ENCODE results near the gene ASGR1. TPM values are rescaled to one million over a fixed set of nuclear protein-coding genes. Genes with fewer than 3 reads are reported as not detected.
"Not testable (repeated sequence)": the region's sequence is repeated elsewhere in the genome, so short reads cannot be mapped to it uniquely, and the experiment has no call there.

ASGR1 gene
- total RNA-seq, 2 donors from 2014 or later = 6.8 to 14.2 TPM

GRCh38 chr17:7167832-7168231, 11.3 kb downstream of the ASGR1 start:
- H3K4me3 Mint-ChIP-seq = no peak overlapping the region
- no peaks in the 10 kb centered on the region for H3K4me1 ChIP-seq (ENCODE audit: control insufficient read depth, insufficient read depth, low read length)
- H3K4me1 Mint-ChIP-seq = no peaks in the 10 kb centered on the region
- no peaks in the 10 kb centered on the region for H3K36me3 ChIP-seq (ENCODE audit: control insufficient read depth, insufficient read depth, low read length)
- no peak overlapping the region for H3K27ac Mint-ChIP-seq
- H3K4me3 ChIP-seq (ENCODE audit: low read length) = no peak overlapping the region
- H3K27me3 Mint-ChIP-seq (ENCODE audit: insufficient read depth) = peaks cover 5% of the 10 kb centered on the region
- H3K9ac ChIP-seq (ENCODE audit: extremely low read depth, low read length, poor library complexity, severe bottlenecking) = no peak overlapping the region
- no peak overlapping the region for H3K27ac ChIP-seq (ENCODE audit: low read depth, low read length)
- WGBS, 2 experiments (ENCODE audit: insufficient coverage in 1 of 2, insufficient read length in 1 of 2) = 97 to 100% methylated on average over 1 to 4 of the region's 4 CpGs
- H3K9me3 Mint-ChIP-seq = peaks cover 24% of the 10 kb centered on the region
- peaks cover 25% of the 10 kb centered on the region for H3K9me3 ChIP-seq (ENCODE audit: control insufficient read depth, low read length)
- TF ChIP-seq CTCF (conservative IDR thresholded peaks at IDR 0.05) = no peak
- H3K36me3 Mint-ChIP-seq (ENCODE audit: low read depth) = peaks cover 7% of the 10 kb centered on the region
- no peak for DNase-seq
- no peaks in the 10 kb centered on the region for H3K27me3 ChIP-seq (ENCODE audit: control insufficient read depth, insufficient read depth, low read length, poor library complexity, severe bottlenecking)

- Histone ChIP-seq H3K4me1 (ENCODE audit: control insufficient read depth, insufficient read depth, low read length) (no peaks in the 10 kb centered on the region), H3K9ac (ENCODE audit: extremely low read depth, low read length, poor library complexity, severe bottlenecking) (no peak overlapping the region), H3K27me3 (ENCODE audit: control insufficient read depth, insufficient read depth, low read length, poor library complexity, severe bottlenecking) (no peaks in the 10 kb centered on the region), H3K4me3 (ENCODE audit: low read length) (no peak overlapping the region), H3K27ac (ENCODE audit: low read depth, low read length) (no peak overlapping the region), H3K9me3 (ENCODE audit: control insufficient read depth, low read length) (peaks cover 25% of the 10 kb centered on the region), H3K36me3 (ENCODE audit: control insufficient read depth, insufficient read depth, low read length) (no peaks in the 10 kb centered on the region)
- Mint-ChIP-seq H3K27me3 (ENCODE audit: insufficient read depth) (peaks cover 3% of the 10 kb centered on the region), H3K36me3 (ENCODE audit: low read depth) (peaks cover 7% of the 10 kb centered on the region), H3K27ac (no peak overlapping the region), H3K4me3 (no peak overlapping the region), H3K9me3 (peaks cover 22% of the 10 kb centered on the region), H3K4me1 (no peaks in the 10 kb centered on the region)
- WGBS, 2 experiments (ENCODE audit: insufficient coverage in 1 of 2, insufficient read length in 1 of 2) = 91 to 92% methylated on average over 7 of the region's 7 CpGs
- no peak for DNase-seq
- TF ChIP-seq CTCF (conservative IDR thresholded peaks at IDR 0.05) = no peak
Observed at GRCh38 chr17:7166873-7167272, 12.3 kb downstream of the ASGR1 start.

GRCh38 chr17:7159571-7159970, 19.6 kb downstream of the ASGR1 start:
- H3K4me1 Mint-ChIP-seq; DNase-seq; H3K27ac ChIP-seq (ENCODE audit: low read depth, low read length); H3K36me3 Mint-ChIP-seq (ENCODE audit: low read depth); H3K4me3 Mint-ChIP-seq; H3K9me3 ChIP-seq (ENCODE audit: control insufficient read depth, low read length); H3K27me3 ChIP-seq (ENCODE audit: control insufficient read depth, insufficient read depth, low read length, poor library complexity, severe bottlenecking); H3K4me3 ChIP-seq (ENCODE audit: low read length); H3K36me3 ChIP-seq (ENCODE audit: control insufficient read depth, insufficient read depth, low read length); H3K27ac Mint-ChIP-seq; H3K9me3 Mint-ChIP-seq; H3K4me1 ChIP-seq (ENCODE audit: control insufficient read depth, insufficient read depth, low read length); H3K9ac ChIP-seq (ENCODE audit: extremely low read depth, low read length, poor library complexity, severe bottlenecking): not testable (repeated sequence)
- WGBS, 2 experiments (ENCODE audit: insufficient coverage in 1 of 2, insufficient read length in 1 of 2) = 84 to 87% methylated on average over 3 to 10 of the region's 10 CpGs
- H3K27me3 Mint-ChIP-seq (ENCODE audit: insufficient read depth) = peaks cover 17% of the 10 kb centered on the region

- not testable (repeated sequence) for DNase-seq; H3K27ac Mint-ChIP-seq; H3K4me1 ChIP-seq (ENCODE audit: control insufficient read depth, insufficient read depth, low read length); H3K36me3 ChIP-seq (ENCODE audit: control insufficient read depth, insufficient read depth, low read length); H3K27me3 ChIP-seq (ENCODE audit: control insufficient read depth, insufficient read depth, low read length, poor library complexity, severe bottlenecking); H3K9ac ChIP-seq (ENCODE audit: extremely low read depth, low read length, poor library complexity, severe bottlenecking); H3K27ac ChIP-seq (ENCODE audit: low read depth, low read length); H3K9me3 Mint-ChIP-seq; H3K4me3 Mint-ChIP-seq; H3K4me1 Mint-ChIP-seq; H3K36me3 Mint-ChIP-seq (ENCODE audit: low read depth); H3K4me3 ChIP-seq (ENCODE audit: low read length); H3K9me3 ChIP-seq (ENCODE audit: control insufficient read depth, low read length)
- WGBS, 2 experiments (ENCODE audit: insufficient coverage in 1 of 2, insufficient read length in 1 of 2) = 94% methylated on average over 8 to 9 of the region's 10 CpGs
- peaks cover 20% of the 10 kb centered on the region for H3K27me3 Mint-ChIP-seq (ENCODE audit: insufficient read depth)
Observed at GRCh38 chr17:7158424-7158823, 20.7 kb downstream of the ASGR1 start.

Data from endodermal cell (in vitro differentiated cells).